GM21825 (cell line): ENCODE results near the gene NCEH1.
A peak's percentile ranks its signal among the peaks of the same experiment; 100 is the strongest.
"Not testable (repeated sequence)": the region's sequence is repeated elsewhere in the genome, so short reads cannot be mapped to it uniquely, and the experiment has no call there.

ENCODE experiments used
- ATAC-seq: cut with Tn5 transposase; IDR thresholded peaks from one replicate; pipeline ENCODE4 v1.9.1; 2021; ENCODE audit warnings: mild to moderate bottlenecking, moderate library complexity; ENCODE audit not compliant: unreplicated experiment

NCEH1 gene, protein sequence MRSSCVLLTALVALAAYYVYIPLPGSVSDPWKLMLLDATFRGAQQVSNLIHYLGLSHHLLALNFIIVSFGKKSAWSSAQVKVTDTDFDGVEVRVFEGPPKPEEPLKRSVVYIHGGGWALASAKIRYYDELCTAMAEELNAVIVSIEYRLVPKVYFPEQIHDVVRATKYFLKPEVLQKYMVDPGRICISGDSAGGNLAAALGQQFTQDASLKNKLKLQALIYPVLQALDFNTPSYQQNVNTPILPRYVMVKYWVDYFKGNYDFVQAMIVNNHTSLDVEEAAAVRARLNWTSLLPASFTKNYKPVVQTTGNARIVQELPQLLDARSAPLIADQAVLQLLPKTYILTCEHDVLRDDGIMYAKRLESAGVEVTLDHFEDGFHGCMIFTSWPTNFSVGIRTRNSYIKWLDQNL

DNA sequence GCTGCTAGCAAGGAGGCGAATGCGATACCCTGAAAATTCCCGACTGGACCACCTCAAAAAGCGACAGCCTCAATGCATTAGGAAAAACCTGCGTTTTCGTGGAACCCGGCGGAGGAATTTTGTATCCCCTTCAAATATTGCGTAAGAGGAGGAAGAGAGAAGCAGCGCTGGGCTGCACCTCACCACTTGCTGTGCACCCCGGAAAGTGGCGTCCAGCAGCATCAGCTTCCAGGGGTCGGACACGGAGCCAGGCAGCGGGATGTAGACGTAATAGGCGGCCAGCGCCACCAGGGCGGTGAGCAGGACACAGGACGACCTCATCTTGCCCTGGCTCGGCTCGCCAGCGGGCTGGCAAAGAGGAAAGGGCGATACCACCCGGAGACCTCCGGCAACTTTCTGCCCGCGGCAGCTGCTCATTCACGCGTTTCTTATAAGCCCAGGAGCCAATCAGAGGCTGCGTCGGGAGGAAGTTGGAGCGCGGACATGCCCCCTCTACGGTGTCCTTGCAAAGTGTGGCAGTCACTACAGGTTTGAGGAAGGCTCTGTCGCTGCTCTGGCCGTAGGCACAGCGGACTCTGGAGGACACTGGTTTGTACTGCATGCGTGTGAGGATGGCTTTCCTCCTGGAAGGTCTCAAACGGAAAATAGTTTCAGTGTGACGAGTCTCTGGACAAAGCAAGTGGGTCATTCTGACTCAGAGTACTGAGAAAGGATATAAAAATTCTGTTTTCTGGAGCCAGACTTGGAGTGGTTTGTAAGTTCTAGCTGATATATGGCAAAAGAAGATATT, at the start of gene NCEH1:
TSS of gene NCEH1 (minus strand) at position 404 of the 790 bp plus-strand sequence. CDS start at position 321, 83 bp downstream.
- ATAC-seq = peak; percentile 100

DNA sequence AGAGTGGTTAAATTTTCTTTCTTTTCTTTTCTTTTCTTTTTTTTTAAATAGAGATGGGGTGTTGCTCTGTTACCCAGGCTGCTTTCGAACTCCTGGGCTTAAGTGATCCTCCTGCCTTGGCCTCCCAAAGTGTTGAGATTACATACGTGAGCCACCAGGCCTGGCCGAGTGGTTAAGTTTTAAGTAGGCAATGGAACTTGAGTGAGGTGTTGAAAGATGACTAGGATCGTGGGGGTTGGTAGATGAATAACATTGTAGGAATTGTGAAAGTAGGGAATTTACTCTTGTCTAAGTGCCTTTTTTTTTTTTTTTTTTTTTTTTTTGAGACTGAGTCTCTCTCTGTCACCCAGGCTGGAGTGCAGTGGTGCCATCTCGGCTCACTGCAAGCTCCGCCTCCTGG, 49.5 kb upstream of the NCEH1 start:
- not testable (repeated sequence) for ATAC-seq

DNA sequence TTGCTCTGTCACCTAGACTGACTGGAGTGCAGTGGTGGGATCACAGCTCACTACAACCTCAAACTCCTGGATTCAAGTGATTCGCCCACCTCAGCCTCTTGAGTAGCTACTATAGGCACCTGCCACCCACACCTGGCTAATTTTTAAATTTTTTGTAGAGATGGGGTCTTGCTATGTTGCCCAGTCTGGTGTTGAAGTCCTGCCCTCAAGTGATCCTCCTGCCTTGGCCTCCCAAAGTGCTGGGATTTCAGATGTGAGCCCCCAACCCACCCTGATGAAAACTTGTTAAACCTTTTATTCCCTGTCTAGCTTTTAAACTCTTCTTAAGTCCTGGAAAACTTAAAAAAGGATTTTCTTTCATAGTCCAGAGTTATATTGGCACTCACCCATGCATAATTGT, 42.3 kb upstream of the NCEH1 start:
- ATAC-seq = no peak

DNA sequence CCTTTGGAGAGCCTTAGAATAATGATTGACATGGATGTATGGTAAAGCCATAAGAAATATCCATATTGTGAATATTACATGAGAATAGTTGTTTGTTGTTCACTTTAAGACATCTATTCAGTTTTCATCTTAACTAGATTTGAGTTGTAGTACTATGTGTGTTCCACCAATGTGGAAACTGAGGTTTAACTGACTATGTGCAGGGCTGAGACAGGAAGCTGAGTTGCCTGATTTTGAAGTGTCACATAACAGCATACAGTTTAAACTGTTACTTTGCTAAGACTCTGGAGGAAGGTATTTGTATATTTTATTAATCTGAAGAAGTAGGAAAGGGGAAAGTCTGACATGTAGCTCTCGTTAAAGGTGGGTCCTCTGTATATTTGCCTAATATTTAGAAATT, 41.8 kb upstream of the NCEH1 start:
- ATAC-seq = no peak

DNA sequence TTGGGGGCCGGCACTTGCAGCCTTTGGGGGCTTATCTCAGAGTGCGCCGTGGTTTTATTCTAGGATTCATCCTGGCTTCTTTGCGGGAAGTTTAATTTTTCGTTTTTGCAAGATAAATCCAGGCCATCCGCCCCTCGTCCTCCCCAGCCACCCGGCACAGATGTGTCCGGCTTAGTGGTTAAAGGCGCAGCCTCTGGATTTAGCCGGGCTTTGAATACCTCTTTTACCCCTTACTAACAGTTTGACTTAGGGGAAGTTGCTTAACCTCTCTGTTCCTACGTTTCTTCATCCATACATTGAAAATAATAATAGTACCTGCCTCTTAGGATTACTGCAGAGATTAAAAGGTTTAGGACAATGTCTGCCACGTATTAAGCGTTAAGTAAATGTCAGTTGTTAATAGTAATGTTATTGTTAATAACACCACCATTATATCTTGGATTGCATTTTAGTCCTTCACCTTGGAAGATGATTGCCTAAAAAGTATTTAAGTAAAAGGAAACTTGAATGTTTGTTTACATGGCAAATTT, 40.4 kb upstream of the NCEH1 start:
- ATAC-seq = peak; percentile 11

DNA sequence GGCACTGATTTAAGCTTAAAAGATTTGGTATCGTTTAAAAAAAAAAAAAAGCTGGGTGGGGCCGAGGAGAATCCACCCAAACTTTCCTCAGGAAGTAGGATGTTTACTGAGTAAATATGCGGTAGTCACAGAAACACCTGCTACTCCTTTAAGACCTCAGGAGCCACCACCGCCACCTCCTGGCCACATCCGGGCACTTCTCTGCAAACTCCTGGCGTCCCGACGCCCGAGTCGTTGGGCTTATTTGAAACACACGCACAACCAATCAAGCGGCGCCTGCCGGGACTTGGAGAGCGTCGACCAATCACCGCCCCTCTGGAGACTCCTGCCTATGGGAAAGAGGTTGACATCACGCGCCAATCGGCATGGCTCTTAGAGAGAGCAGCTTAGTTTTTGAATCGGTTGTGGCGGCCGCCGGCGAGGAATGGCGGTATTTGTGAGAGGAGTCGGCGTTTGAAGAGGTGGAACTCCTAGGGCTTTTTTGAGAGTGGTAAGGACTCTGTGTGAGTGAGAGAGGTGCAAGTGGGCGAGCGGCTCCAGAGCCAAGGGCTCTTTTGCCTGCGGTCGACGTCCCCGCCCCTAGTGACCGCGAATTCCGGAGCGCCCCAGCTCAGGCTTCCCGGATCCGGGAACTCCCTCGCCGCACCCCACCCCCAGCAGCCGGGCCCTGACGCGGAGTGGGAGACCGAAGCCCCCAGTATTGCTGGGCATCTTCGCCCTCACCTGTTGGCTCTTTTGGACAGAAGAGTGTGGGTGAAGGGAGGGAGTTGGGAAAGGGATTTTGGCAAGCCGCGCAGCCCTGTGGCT, 39.7 kb upstream of the NCEH1 start, which contains the start of gene ECT2:
TSS of gene ECT2 (plus strand) at position 359 of the 807 bp plus-strand sequence. CDS start 3,805 bp downstream, outside the sequence.
- ATAC-seq = peak; percentile 98

DNA sequence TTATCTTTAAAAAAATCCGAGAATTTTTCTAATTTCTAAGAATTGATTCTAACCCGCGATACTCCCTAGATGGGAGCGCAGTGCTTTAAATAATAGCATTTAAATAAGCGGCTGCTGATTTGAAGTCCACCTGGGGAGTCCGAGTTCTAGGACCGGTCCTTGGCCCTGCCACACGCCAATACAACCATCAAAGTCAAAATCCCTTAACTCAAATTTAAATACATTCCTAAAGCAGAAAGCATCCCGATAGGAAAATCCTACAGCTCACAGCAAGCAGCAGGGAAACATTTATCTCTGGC, 39.2 kb upstream of the NCEH1 start:
- no peak for ATAC-seq

DNA sequence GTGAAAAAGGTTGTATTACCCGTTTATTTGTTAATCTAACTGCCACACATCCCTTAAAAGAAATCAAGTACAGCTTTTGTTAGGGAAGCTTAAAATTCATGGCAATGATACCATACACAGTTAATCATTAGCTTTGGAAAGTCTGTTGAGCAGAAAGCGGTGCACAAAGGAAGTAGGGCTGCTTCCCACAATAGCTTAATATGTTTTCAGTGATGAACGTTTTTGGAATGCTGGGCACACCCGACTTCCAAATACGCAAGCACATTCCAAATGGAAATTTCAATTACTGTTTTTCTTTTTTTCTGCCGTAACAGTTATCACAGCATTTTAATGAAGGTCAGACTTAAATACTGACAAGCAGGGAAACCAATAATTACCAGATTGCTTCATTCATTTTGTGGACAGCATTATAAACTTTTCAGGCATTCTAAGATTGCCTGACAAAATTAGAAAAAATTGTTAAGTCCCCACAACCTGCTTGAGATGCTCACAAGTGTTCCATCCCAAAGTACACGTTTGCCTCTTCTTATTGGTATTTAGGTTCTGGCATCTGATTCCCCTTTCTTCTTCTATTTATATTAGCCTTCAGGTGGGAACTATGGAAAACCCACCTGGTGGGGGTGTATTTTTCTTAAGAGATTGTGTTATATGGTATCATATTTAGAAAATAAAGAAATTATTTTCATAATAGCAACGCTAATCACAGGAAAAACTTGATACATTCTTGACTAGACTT, 38.5 kb upstream of the NCEH1 start:
- ATAC-seq = no peak

DNA sequence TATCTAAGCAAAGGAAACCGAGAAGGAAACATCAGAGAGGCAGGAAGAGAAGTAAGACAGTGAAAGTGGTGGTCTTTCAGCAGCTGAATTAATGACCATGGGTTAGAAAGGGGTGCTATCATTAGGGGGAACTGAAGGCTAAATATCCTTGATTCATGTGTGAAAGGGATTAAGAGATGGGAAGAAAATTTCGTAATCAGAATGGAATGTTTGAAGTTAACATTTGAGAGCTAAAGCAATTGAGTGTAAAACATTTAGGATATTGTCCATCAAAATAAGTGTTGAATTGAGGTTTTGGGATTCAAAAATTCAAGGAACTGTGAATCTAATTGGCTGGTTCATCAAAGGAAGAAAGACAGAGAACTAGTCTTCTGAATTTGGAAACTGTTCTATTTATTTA, 35.6 kb upstream of the NCEH1 start:
- ATAC-seq = no peak

DNA sequence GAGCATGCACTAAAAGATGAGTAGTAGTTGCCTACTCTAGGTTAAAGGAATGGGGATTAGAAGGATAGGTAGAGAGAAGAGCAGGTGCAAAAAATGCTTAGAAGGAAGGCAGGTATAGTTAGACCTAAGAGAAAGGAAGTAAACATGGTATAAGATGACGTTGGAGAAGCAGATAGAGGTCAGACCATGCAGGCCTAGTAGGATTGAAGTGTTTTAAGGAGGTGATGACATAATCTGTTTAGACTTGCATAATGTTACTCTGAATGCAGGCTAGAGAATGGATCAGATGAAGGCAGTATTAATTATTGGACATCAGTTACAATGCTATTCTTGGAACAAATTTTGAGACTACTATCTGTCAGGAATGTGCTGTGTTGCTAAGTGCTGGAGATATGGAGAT, 28.6 kb upstream of the NCEH1 start:
- no peak for ATAC-seq

DNA sequence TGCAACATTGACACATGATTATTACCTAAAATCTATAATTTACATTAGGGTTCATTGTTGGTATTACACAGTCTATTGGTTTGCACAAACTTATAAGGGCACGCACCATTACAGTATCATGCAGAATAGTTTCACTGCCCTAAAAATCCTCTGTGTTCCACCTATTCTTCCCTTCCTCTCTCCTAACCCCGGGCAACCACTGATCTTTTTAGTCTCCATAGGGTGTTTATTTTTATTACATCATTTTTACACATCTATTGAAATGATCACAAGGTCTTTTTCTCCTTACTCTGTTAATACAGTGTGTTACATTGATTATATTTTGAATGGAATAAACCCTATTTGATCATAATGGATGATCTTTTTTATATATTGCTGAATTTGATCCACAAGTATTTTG, 24.1 kb upstream of the NCEH1 start:
- no peak for ATAC-seq

DNA sequence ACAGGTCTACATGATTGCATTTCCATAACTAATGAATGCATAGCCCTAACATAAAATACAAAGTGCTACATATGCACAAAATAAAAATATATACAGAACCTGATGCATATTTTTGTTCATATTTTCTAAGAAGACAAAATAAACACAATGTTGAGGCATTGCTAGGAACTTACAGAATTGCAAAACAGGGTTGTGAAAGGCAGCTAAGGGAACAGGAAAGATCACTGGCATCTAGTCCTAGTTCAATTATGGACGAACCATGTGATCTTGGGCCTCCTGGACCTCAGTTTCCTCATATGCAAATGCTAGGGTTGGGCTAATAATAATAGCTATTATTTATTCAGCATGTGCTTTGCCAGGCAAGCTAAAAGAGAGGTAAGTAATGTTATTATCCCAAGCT, 15.5 kb upstream of the NCEH1 start:
- no peak for ATAC-seq

DNA sequence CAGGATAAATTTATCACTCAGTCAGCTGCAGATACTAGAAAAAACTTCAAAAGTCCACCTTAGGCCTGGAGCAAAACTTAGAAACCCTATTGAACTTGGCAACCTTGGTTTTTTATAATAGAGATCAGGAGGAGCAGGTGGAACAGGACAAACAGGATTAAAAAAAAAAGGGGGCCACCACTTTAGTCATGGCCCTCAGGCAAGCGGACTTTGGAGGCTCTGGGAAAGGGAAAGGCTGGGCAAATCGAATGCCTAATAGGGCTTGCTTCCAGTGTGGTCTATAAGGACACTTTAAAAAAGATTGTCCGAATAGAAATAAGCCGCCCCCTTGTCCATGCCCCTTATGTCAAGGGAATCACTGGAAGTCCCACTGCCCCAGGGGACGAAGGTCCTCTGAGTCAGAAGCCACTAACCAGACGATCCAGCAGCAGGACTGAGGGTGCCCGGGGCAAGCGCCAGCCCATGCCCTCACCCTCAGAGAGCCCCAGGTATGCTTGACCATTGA, 11.7 kb upstream of the NCEH1 start:
- not testable (repeated sequence) for ATAC-seq

DNA sequence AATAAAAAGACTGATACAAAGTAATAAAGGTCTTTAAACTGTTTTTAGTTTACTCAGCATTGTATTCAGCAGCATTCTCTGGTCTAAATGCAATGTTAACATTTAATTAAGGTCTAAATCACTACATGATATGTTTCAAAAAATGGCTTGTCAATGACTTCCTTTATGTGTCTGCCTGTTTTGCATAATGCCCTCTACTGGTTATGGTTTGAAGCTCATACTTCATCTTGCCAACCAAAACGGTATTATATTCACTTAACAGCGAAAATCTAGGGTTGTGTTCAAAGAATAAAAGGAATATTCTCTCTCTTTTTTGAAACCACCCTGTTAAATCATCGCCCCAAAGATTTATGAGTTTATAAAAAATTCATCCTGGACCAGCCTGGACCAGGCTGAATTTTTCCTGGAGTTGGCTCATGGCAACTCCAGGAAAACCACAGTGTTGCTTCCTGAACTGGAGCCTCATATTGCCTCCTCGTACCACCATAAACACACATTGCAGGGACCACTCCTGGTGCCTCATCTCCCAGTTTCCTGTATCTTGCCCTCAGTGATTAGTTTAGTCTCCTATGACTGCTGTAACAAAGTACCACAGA, 6.7 kb upstream of the NCEH1 start:
- no peak for ATAC-seq

DNA sequence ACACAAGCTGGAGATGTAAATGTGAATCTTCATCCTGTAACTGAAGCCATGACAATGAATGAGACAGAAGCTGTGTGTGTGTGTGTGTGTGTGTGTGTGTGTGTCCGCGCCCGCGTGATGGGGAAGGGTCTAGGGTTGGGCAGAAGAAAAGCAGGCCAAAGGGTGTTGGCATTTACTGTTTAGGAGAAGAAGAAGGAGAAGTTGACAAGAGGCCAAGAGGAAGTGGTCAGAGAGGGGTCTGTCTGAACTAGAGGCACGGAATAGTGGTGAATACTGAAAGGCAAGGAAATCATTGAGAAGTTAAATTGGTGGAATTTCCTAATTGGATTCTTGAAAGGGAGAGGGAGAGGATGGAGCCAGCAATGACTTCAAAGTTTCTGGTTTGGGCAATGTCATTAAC, 5.6 kb upstream of the NCEH1 start:
- ATAC-seq = no peak

DNA sequence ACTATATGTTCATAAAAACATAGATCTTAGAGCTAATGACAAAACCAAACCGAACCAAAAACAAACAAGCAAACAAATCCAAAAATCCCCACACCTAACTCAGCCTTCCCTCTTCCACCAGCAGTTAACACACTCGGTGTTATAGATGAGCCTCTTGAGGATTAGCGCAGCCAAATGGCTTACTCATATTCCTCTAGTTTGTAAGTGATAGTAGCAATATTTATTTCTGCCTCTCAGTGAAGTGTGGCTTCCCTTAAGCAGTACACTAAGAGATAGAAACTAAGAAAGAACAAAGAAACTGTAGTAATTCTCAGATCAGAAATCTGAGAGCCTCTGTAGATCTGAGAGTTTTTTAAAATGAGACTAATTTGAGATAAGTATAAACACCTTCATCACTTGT, 2.4 kb upstream of the NCEH1 start:
- ATAC-seq = no peak

DNA sequence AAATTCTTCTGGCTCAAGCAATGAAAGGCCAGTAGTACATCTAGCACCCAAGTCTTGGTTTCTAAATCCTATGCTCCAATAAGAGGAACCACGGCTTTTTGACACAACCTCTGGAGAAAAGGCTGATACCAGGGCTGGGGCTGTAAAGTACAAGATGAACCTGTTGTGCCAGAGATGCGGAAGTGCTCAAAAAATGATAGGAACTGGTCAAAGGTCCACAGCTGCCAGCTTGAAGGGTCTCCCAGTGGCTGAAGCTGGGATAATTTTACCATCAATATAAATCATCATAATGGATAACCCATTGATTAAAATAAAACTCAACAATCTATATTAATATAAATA, 558 bp upstream of the NCEH1 start:
- no peak for ATAC-seq

DNA sequence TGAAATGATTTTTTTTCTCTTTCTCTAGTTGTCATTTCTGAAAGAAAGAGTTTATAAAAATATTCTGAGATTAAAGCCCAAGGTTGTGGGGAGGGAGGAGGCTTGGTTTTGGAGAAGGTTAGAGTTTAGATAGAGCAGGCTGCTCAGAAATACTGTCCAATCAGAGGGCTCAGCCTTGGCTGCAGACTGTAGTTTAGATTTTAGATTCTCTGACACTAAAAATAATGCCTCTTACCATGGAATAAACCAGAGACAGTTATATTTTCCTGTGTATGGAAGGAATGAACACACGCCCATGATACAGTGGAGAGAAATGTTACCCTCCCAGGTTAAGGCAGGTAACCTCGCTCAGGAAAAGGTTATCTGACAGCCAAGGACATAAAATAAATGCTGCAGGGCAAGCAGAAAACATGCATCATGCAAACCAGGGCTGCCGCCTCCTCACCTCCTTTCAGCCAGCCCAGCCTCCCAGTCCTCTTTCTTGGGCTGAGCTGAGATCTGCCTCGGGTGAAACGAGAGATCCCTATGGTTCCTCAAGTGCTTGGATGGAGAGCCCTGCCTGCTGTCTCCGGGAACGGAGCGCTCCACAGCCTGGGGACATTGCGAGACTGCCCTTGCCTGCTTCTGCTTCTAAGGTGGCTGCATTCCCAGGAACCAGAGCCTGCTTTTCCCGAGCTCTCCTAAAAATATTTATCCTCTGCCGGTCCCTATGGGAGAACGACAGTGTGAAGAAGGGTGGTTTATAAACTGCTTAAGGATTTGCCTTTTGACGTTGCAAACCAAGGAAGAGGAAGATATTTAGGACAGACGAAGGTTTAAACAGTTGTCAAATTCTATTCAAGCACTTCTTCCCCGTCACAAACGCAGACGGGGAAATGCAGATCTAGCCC, 848 bp downstream of the NCEH1 start:
- no peak for ATAC-seq
